K562 (cell line): ENCODE results near the gene CLCN2. TPM values are rescaled to one million over a fixed set of nuclear protein-coding genes. Genes with fewer than 3 reads are reported as not detected.
A peak's percentile ranks its signal among the peaks of the same experiment; 100 is the strongest.

Experiments
- CREM ChIP-seq: IDR thresholded peaks from 2 replicates; pipeline ENCODE4 v1.6.1; 2014; ENCODE audit warnings: antibody characterized with exemption, low read depth
- L3MBTL2 ChIP-seq: fragments of 450-650 bp; IDR thresholded peaks from 2 replicates; pipeline ENCODE4 v1.6.1; 2016; ENCODE audit warnings: mild to moderate bottlenecking, moderate library complexity
- RCOR1 ChIP-seq, 2 experiments: IDR thresholded peaks; 2 replicates each; pipeline ENCODE4 v1.6.1; 2012; ENCODE audit warnings: low read depth in 2 of 2, low read length in 2 of 2, borderline replicate concordance in 1 of 2, improper control_type of control experiment in 1 of 2
- REST ChIP-seq, 2 experiments: fragments of 450-650 bp; formaldehyde crosslinking in 1 of 2; IDR thresholded peaks; 2 replicates each; pipeline versions ENCODE4 v1.4.0 to v1.6.1; 2014 to 2020; ENCODE audit warnings: mild to moderate bottlenecking in 2 of 2, borderline replicate concordance in 1 of 2, low read depth in 1 of 2
- SP1 ChIP-seq: sonication (generic); formaldehyde crosslinking; IDR thresholded peaks from 2 replicates; pipeline ENCODE4 v1.8.1; 2022; ENCODE audit warnings: mild to moderate bottlenecking, missing genetic modification reagents
- TCF3 ChIP-seq: sonication (generic); formaldehyde crosslinking; IDR thresholded peaks from 2 replicates; pipeline ENCODE4 v1.4.0; 2020; ENCODE audit warnings: mild to moderate bottlenecking, missing genetic modification reagents
- USF1 ChIP-seq: sonication (generic); formaldehyde crosslinking; IDR thresholded peaks from 2 replicates; pipeline ENCODE4 v1.9.0; 2022; ENCODE audit warnings: mild to moderate bottlenecking, missing genetic modification reagents
- polyA plus RNA-seq, 8 experiments: library from polyadenylated mRNA; depleted of rRNA in 4 of 8; stranded (reverse) in 5 of 8; unstranded in 3 of 8; fragments of >200 nt; fragmentation: Nextera tagmentation in 2 of 8; fragmentation: Illumina TruSeq in 1 of 8; extraction: Ambion mirVana in 2 of 8; extraction: Trizol in 1 of 8; gene quantifications; 2 replicates each; pipeline versions ENCODE4 v1.2.1 to v1.2.3, GENCODE V29; 2011 to 2014; ENCODE audit warnings: inconsistent platforms in 1 of 8, missing spikeins in 1 of 8
- total RNA-seq, 7 experiments: library from RNA; depleted of rRNA in 6 of 7; stranded (reverse); fragments of >200 nt in 6 of 7; fragmentation: Illumina TruSeq in 2 of 7; extraction: Trizol in 2 of 7; gene quantifications; 2 replicates each; pipeline versions ENCODE4 v1.2.1 to v1.2.3, GENCODE V29; 2011 to 2021; ENCODE audit warnings: low replicate concordance in 1 of 7

CLCN2 gene
- total and polyA plus RNA-seq, 9 of the 15 experiments (the other 6 are each of a cell fraction or from before 2014, with no cell fraction given), result 0.10 to 14.0 (median 6.9) TPM

GRCh38 chr3:184345317-184346144 is 15.9 kb downstream of the CLCN2 start (continued):
- TF ChIP-seq USF1 (CRISPR knock-in tag) (peak; percentile 86), L3MBTL2 (no peak), RCOR1 (IDR thresholded peaks at IDR 0.05; ENCODE audit: borderline replicate concordance in 1 of 2, low read depth in 2 of 2, low read length in 2 of 2) (peak in 1 of 2 experiments; percentile 86; a peak in 1 of 4 replicates), TCF3 (CRISPR knock-in tag) (0 out of 2 replicates have a peak, but pooled peaks have one; percentile 10), REST (IDR thresholded peaks at IDR 0.05; ENCODE audit: borderline replicate concordance) (peak; percentile 43; the same call in 1 of the 2 replicates), REST (CRISPR knock-in tag; IDR thresholded peaks at IDR 0.05; ENCODE audit: low read depth) (no peak), CREM (peak; percentile 34; the same call in 1 of the 2 replicates), SP1 (no peak)
